A549 (cell line): ENCODE data around the gene LHFPL2.

ENCODE experiments used
- CEBPB ChIP-seq, 2 experiments: fragments of >200 bp in 1 of 2; sonication (Bioruptor Twin) in 1 of 2; formaldehyde crosslinking in 1 of 2; IDR thresholded peaks; 2 replicates each; pipeline ENCODE4 v1.6.1; 2012 to 2016
- CHD2 ChIP-seq: fragments of 150-350 bp; IDR thresholded peaks from 2 replicates; pipeline ENCODE4 v1.6.1; 2014; ENCODE audit warnings: low read length; ENCODE audit not compliant: partially characterized antibody
- CTCF ChIP-seq: fragments of >200 bp; sonication (Bioruptor Twin); formaldehyde crosslinking; IDR thresholded peaks from 3 replicates; pipeline ENCODE4 v1.5.1; 2016
- HEYL ChIP-seq: fragments of 250-450 bp; sonication (Bioruptor Pico); IDR thresholded peaks from 2 replicates; pipeline ENCODE4 v1.8.0; 2021; ENCODE audit warnings: mild to moderate bottlenecking, moderate library complexity
- MYC ChIP-seq: IDR thresholded peaks from 2 replicates; pipeline ENCODE4 v1.6.1; 2012; ENCODE audit warnings: mild to moderate bottlenecking, inconsistent platforms, low read length, improper control_type of control experiment, borderline replicate concordance
- POLR2A ChIP-seq: IDR thresholded peaks from 2 replicates; pipeline ENCODE4 v1.6.1; 2012; ENCODE audit warnings: mild to moderate bottlenecking, low read length
- USF2 ChIP-seq: fragments of 450-650 bp; IDR thresholded peaks from 2 replicates; pipeline ENCODE4 v1.6.1; 2014; ENCODE audit warnings: antibody characterized with exemption

- TF ChIP-seq POLR2A (no peak), CTCF (no peak), CEBPB (IDR thresholded peaks at IDR 0.05) (no peak), USF2 (no peak), HEYL (CRISPR knock-in tag) (no peak), MYC (no peak), CHD2 (no peak)
These were observed 157.7 kb downstream of the LHFPL2 start for GRCh38 chr5:78490709-78491485.
